ENCODE results near the gene TRIM69. TPM values are rescaled to one million over a fixed set of nuclear protein-coding genes. Genes with fewer than 3 reads are reported as not detected.

Gene TRIM69
- total RNA-seq, 1 experiment from 2014 or later, result 10.8 TPM

DNA sequence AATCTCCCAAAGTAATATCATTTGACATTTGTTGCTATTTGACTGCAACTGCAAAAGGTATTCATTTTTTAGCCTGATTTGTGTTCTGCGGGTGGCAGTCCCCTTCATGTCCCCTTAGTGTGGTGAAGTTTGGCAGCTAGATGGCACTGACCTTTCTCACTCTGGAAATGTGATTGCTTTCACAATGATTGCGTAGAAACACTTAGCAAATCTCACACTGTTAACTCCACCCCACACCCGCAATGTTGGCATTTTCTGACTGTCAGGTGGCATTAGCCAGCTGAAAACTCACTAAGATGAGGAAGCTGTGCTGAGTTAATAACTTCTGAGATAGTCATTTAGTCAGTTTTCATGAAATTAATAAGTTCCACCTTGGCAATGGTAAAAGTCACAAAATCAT, 76.9 kb downstream of the TRIM69 start:
- intact Hi-C loops (cut with micrococcal nuclease), result no loop called here
- Histone ChIP-seq H3K79me2 (ENCODE audit: low read length) (no peaks in the 10 kb centered on the region), H3K9me3 (ENCODE audit: low read length) (no peaks in the 10 kb centered on the region), H3K27ac (ENCODE audit: low read length) (no peak overlapping the region), H3K4me1 (ENCODE audit: insufficient read depth, low read length) (no peaks in the 10 kb centered on the region), H3K36me3 (ENCODE audit: low read depth, low read length) (no peaks in the 10 kb centered on the region), H3K9ac (ENCODE audit: low read length) (no peak overlapping the region), H3K4me2 (ENCODE audit: low read length) (no peak overlapping the region), H4K20me1 (ENCODE audit: low read length) (no peaks in the 10 kb centered on the region), H3F3A (ENCODE audit: low read length, unreplicated experiment) (no peaks in the 10 kb centered on the region), H3K27me3 (ENCODE audit: low read length) (peaks cover 58% of the 10 kb centered on the region), H2AFZ (ENCODE audit: low read length) (no peak overlapping the region), H3K9me2 (replicated peaks; ENCODE audit: low read length) (no peaks in the 10 kb centered on the region), H3K4me3 (ENCODE audit: low read length) (no peak overlapping the region)
- TF ChIP-seq EZH2 (IDR thresholded peaks at IDR 0.05; ENCODE audit: low read length, unreplicated experiment), result no peak
- no peak for TF ChIP-seq EZH2phosphoT487 (IDR thresholded peaks at IDR 0.05; ENCODE audit: borderline replicate concordance, low read length)
- ATAC-seq (no peak), DNase-seq (no peak)
- CTCF ChIA-PET, result no interaction called here
- no TSS peak for BruUV-seq (replicated peaks)
- POLR2A ChIA-PET (ENCODE audit: unreplicated experiment), result no interaction called here

Other genes with a start within 250 kb of the TRIM69 start
- 38.2 and 39.0 TPM in 2 replicates for gene EIF3J, start 199.4 kb upstream of the TRIM69 start, total RNA-seq (2014; rRNA removed)
- gene SPG11, start 72.9 kb upstream of the TRIM69 start, total RNA-seq (2014; rRNA removed), result 37.2 and 54.1 TPM in 2 replicates
- gene PATL2, start 25.2 kb upstream of the TRIM69 start, total RNA-seq (2014; rRNA removed), result 0.15 TPM in 1 of 2 replicates, not detected in the other
- 476 and 608 TPM in 2 replicates for gene B2M, start 25.0 kb upstream of the TRIM69 start, total RNA-seq (2014; rRNA removed)
- gene TERB2, start 220.2 kb downstream of the TRIM69 start, total RNA-seq (2014; rRNA removed), result not detected in 2 replicates